HL-60 (cell line): ENCODE data around the gene AGTRAP.

Experiments used
- DNase-seq, 2 experiments: peaks; one replicate each; pipeline ENCODE4 v3.0.0-alpha.2; 2010 to 2020; ENCODE audit warnings: low read depth in 1 of 2, low spot score in 1 of 2
- H3K27ac ChIP-seq: fragments of 250-450 bp; sonication (Bioruptor Pico); replicated peaks from 2 replicates; pipeline ENCODE4 v1.5.1; 2020; ENCODE audit warnings: mild to moderate bottlenecking, moderate library complexity
- H3K27me3 ChIP-seq: fragments of 250-450 bp; sonication (Bioruptor Pico); 2 replicates; pipeline ENCODE4 v1.5.1; 2021; ENCODE audit warnings: mild to moderate bottlenecking, moderate library complexity; ENCODE audit not compliant: insufficient read depth, poor library complexity, severe bottlenecking
- H3K4me3 ChIP-seq: replicated peaks from 2 replicates; pipeline ENCODE4 v1.5.1; 2011; ENCODE audit warnings: mild to moderate bottlenecking, control low read depth, low read length; ENCODE audit not compliant: insufficient read depth
- GABPA ChIP-seq: IDR thresholded peaks from 2 replicates; pipeline ENCODE4 v1.6.1; 2012; ENCODE audit warnings: low read depth
- POLR2AphosphoS5 ChIP-seq: IDR thresholded peaks from 2 replicates; pipeline ENCODE4 v1.6.1; 2012; ENCODE audit warnings: low read depth
- SPI1 ChIP-seq: IDR thresholded peaks from 2 replicates; pipeline ENCODE4 v1.6.1; 2012; ENCODE audit warnings: low read depth, mild to moderate bottlenecking, borderline replicate concordance
- TF ChIP-seq, protein P1 (sequence below): IDR thresholded peaks from 2 replicates; pipeline ENCODE4 v1.6.1; 2012; ENCODE audit warnings: low read depth; ENCODE audit not compliant: insufficient replicate concordance
- TF ChIP-seq, protein P2 (sequence below): IDR thresholded peaks from one replicate; pipeline ENCODE4 v1.5.1; 2011; ENCODE audit warnings: low read length, control low read depth, inconsistent platforms; ENCODE audit not compliant: insufficient read depth

AGTRAP gene

DNA sequence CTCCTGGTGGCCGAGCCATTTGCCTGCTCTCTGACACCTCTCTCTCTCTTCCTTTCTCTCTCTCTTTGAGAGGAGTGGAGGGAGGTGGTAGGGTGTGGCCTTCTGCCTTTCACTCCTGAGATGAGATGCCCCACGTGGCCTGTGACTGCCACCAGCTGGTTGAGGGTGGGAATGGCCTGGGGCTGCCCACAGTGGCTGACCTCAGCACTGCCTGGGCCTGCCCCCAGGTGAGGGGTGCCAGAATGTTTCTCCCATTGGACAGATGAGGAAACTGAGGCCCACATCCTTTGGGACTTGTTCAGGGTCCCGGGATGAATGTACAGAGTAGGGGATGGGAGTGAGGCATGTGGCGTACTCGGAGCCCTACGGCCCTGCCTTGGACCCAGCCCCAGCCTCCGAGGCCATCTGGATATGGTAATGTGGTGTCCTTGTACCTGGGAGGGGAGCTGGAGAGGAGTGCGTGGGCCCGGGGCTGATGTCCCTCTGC is 13.3 kb downstream of the AGTRAP start:
- peak overlapping the region; percentile 32 for H3K27ac ChIP-seq
- no peak overlapping the region for H3K4me3 ChIP-seq
- TF ChIP-seq, protein P1, sequence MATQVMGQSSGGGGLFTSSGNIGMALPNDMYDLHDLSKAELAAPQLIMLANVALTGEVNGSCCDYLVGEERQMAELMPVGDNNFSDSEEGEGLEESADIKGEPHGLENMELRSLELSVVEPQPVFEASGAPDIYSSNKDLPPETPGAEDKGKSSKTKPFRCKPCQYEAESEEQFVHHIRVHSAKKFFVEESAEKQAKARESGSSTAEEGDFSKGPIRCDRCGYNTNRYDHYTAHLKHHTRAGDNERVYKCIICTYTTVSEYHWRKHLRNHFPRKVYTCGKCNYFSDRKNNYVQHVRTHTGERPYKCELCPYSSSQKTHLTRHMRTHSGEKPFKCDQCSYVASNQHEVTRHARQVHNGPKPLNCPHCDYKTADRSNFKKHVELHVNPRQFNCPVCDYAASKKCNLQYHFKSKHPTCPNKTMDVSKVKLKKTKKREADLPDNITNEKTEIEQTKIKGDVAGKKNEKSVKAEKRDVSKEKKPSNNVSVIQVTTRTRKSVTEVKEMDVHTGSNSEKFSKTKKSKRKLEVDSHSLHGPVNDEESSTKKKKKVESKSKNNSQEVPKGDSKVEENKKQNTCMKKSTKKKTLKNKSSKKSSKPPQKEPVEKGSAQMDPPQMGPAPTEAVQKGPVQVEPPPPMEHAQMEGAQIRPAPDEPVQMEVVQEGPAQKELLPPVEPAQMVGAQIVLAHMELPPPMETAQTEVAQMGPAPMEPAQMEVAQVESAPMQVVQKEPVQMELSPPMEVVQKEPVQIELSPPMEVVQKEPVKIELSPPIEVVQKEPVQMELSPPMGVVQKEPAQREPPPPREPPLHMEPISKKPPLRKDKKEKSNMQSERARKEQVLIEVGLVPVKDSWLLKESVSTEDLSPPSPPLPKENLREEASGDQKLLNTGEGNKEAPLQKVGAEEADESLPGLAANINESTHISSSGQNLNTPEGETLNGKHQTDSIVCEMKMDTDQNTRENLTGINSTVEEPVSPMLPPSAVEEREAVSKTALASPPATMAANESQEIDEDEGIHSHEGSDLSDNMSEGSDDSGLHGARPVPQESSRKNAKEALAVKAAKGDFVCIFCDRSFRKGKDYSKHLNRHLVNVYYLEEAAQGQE = no peak
- TF ChIP-seq POLR2AphosphoS5 (no peak), SPI1 (no peak), GABPA (no peak)
- TF ChIP-seq, protein P2, sequence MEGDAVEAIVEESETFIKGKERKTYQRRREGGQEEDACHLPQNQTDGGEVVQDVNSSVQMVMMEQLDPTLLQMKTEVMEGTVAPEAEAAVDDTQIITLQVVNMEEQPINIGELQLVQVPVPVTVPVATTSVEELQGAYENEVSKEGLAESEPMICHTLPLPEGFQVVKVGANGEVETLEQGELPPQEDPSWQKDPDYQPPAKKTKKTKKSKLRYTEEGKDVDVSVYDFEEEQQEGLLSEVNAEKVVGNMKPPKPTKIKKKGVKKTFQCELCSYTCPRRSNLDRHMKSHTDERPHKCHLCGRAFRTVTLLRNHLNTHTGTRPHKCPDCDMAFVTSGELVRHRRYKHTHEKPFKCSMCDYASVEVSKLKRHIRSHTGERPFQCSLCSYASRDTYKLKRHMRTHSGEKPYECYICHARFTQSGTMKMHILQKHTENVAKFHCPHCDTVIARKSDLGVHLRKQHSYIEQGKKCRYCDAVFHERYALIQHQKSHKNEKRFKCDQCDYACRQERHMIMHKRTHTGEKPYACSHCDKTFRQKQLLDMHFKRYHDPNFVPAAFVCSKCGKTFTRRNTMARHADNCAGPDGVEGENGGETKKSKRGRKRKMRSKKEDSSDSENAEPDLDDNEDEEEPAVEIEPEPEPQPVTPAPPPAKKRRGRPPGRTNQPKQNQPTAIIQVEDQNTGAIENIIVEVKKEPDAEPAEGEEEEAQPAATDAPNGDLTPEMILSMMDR = peak; percentile 63
- H3K27me3 ChIP-seq = no peaks in the 10 kb centered on the region
- peak; percentile 67 to 85 for DNase-seq

DNA sequence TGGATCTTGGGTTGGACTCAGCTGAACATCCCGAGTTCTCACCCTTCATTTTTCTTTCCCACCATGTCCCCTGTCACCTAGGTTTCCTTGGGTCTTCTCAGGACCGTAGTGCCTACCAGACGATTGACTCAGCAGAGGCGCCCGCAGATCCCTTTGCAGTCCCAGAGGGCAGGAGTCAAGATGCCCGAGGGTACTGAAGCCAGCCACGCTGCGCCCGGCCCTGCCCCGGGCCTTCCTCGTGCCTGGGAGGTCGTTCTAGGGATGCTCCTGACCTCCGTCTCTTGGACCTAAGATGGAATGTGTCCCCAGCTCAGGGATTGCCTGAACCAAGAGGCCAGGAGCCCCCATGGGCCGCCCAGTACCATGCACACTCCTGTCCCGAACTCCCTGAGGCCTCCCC is 14.1 kb downstream of the AGTRAP start:
- Histone ChIP-seq H3K4me3 (no peak overlapping the region), H3K27ac (no peak overlapping the region), H3K27me3 (no peaks in the 10 kb centered on the region)
- DNase-seq = no peak
- TF ChIP-seq, protein P1 = no peak
- TF ChIP-seq GABPA (no peak), POLR2AphosphoS5 (no peak), SPI1 (no peak)
- TF ChIP-seq, protein P2 = no peak

DNA sequence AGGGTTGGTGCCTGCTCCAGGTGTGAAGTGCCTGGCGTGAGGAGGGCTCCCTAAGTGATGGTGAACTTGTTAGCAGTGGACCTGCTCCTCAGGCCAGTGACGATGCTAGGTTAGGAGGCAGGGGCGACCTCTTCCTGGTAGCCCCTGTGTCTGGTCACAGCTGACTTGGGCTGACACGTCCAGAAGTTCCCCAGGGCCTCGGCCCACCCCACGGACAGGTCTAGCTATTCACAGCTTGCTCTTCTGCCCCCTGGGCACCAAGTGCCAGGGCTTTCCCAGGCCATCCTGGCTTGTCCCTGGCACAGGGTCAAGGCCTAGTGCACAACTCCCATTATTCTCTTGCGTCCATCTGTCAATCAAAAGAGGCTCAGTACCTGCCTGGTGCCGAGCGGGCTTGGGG is 15.2 kb downstream of the AGTRAP start:
- DNase-seq = no peak
- Histone ChIP-seq H3K4me3 (no peak overlapping the region), H3K27ac (no peak overlapping the region), H3K27me3 (no peaks in the 10 kb centered on the region)
- TF ChIP-seq, protein P1 = no peak
- TF ChIP-seq, protein P2 = no peak
- TF ChIP-seq GABPA (no peak), SPI1 (no peak), POLR2AphosphoS5 (no peak)
